Stimulated activated CD8-positive, alpha-beta memory T cell treated with anti-CD3 and anti-CD28 coated beads, Interleukin-15, amount 100 ng/mL, for 24 hours (primary cell): ENCODE data around the gene CADM4.

Experiments
- DNase-seq: peaks from one replicate; pipeline ENCODE4 v3.0.0-alpha.2; 2020; ENCODE audit warnings: low read depth

Gene CADM4

GRCh38 chr19:43582495-43582894 is 57.2 kb downstream of the CADM4 start:
- no peak for DNase-seq

DNA sequence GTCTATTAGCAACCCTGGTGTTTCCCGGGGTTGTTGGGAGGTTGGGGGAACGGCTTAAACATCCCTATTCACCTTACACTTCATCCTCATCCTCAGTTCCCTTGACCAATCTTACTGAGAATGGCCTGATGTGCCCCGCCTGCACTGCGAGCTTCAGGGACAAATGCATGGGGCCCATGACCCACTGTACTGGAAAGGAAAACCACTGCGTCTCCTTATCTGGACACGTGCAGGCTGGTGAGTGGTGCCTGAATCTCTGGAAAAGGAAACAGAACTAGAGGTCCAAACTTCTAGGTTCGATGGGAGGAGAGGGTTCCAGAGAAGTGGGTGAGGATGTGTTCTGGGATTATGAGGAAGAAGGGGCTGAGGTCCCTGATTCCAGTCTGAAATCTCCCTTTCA is 58.2 kb downstream of the CADM4 start:
- no peak for DNase-seq

DNA sequence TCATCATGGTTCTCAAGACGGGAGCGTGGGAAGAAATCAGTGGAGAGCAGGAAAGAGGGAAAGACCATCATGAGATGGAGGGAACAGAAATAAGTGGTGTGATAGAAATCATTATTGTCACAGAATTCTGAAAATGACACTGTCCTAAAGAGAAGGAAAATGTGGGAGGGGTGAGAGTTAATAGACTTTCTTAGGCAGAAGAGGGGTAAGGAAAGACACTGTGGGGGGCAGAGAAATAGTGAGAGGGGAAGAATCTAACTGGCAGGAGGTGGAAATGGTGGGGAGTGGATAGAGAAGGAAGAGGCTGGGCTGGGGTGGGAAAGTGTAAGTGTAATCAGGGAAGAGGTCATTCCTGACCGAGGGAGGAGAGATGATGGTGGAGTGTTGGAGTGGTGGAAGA is 60.9 kb downstream of the CADM4 start:
- no peak for DNase-seq

GRCh38 chr19:43575955-43576878 is 63.4 kb downstream of the CADM4 start:
- DNase-seq: no peak

DNA sequence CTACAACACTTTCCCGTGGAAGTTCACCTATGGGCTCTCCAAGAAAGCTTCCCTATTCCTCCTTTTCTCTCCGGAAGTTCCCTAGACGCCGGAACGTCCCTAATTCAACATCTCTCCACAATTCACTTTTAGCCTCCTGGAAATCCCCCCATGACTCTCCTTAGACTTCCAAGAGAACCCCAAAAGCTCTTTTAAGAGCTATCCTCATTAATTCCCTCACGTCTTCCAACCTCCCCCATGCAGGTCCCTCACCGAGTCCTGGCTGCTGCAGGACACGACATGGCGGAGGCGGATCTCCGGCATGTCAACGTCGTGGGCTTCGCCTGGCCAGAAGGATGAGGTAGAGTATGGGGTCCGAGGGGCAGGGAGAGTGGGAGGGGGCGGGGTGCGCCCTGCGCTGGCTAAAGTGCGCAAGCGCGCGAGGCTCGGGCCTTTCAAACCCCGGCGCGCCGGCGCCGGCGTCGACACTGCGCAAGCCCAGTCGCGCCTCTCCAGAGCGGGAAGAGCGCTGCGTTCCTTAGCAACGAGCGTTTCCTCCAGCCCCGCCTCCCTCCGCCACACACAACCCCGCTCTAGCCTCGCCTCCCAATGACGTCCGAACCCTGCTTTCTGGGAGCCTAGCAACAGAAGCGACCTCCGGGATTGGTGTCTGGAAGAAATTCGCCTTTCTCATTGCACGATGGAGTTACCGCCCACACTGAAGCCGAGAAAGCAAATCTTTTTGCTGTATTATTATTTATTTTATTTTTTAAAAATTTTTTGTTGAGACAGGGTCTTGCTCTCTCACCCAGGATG is 64.3 kb downstream of the CADM4 start, which contains the start of the genes PINLYP and XRCC1:
Gene PINLYP (plus strand): TSS at position 646 of the 795 bp plus-strand sequence. CDS start 1,391 bp downstream, outside the sequence.
Gene XRCC1 (minus strand): TSS at position 372 of the 795 bp plus-strand sequence. CDS start 69 bp downstream, at position 303.
- peak; percentile 90 for DNase-seq

DNA sequence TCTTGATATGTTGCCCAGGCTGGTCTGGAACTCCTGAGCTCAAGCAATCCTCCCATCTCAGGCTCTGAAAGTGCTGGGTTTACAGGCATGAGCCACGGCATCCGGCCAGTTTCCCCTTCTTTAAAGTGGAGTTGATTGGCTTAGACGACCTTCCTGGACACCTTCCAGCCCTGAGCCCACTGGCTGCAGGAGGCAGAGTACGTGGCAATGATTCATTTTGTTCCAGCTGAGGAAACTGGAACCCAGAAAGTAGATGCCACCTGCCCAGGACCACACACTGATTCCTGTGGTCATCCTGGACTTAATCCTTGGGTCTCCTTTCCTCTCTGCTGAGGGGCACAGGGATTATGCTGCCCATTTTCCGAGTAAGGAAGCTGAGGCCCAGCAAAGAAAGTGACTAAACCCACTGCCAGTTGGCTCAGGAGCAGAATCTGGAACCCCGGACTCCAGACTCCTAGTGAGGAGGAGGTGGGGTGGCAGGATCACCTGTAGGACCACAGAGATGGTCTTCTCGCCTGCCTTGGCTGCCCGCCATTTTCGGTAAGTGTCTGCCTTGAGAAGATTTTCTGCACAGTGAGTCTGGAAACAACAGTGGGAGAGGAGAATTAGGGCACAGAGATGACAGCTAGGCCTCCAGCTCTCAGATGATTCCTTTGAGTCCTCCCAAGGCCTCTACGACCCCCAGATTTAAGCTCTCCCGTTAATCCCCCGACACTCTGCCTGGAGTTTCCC is 65.1 kb downstream of the CADM4 start:
- DNase-seq: no peak
